T-cell (primary cell): Measurements from ENCODE around the gene COMMD9. TPM values are rescaled to one million over a fixed set of nuclear protein-coding genes. Genes with fewer than 3 reads are reported as not detected.

Experiments used
- ATAC-seq, 4 experiments: fragments of 200-7000 bp in 3 of 4; fragments of 150-1000 bp in 1 of 4; cut with Tn5 transposase; replicated peaks in 1 of 4; 1 replicate in 3 of 4; 2 replicates in 1 of 4; pipeline ENCODE4 v1.10.0; 2021; ENCODE audit warnings: moderate library complexity in 3 of 4, mild to moderate bottlenecking in 2 of 4, moderate number of reproducible peaks in 1 of 4
- CTCF ChIA-PET, 2 donors: fragments of 300-600 bp; sonication (Branson Sonifier 250); formaldehyde crosslinking; loops; one replicate each; lab custom pipeline; 2022; ENCODE audit warnings: antibody characterized with exemption in 2 of 2; lab: Charles Lee
- POLR2A ChIA-PET, 2 donors: fragments of 300-600 bp; sonication (Branson Sonifier 250); formaldehyde crosslinking; loops; one replicate each; lab custom pipeline; 2022; ENCODE audit warnings: antibody characterized with exemption in 2 of 2; lab: Charles Lee
- DNase-seq, 35 experiments: peaks; one replicate each; pipeline versions ENCODE4 v3.0.0 to v3.0.0-alpha.2; 2013 to 2023
- H3K27ac ChIP-seq: one replicate; pipeline ENCODE4 v1.5.1; 2013; ENCODE audit warnings: low read length
- H3K27me3 ChIP-seq, 2 experiments: replicated peaks in 1 of 2; 1 replicate in 1 of 2; 2 replicates in 1 of 2; pipeline versions ENCODE4 v1.6.1 to v1.7.0; 2013; ENCODE audit warnings: low read length in 1 of 2, mixed read lengths in 1 of 2; ENCODE audit not compliant: control insufficient read depth in 2 of 2, insufficient read depth in 2 of 2; ENCODE audit errors: extremely low read depth in 1 of 2
- H3K36me3 ChIP-seq, 2 donors: 1 replicate in 1 of 2; 2 replicates in 1 of 2; pipeline versions ENCODE4 v1.6.1 to v1.7.0; 2013; ENCODE audit warnings: low read length in 1 of 2; ENCODE audit not compliant: control insufficient read depth in 2 of 2, insufficient read depth in 1 of 2; ENCODE audit errors: extremely low read depth in 1 of 2
- H3K4me1 ChIP-seq, 2 experiments: 1 replicate in 1 of 2; 2 replicates in 1 of 2; pipeline versions ENCODE4 v1.6.1 to v1.7.0; 2013; ENCODE audit warnings: low read length in 2 of 2, mixed read lengths in 1 of 2; ENCODE audit not compliant: insufficient read depth in 2 of 2, control insufficient read depth in 1 of 2; ENCODE audit errors: extremely low read depth in 1 of 2
- H3K4me3 ChIP-seq, 2 donors: 1 replicate in 1 of 2; 2 replicates in 1 of 2; pipeline versions ENCODE4 v1.5.1 to v1.7.0; 2013; ENCODE audit warnings: mild to moderate bottlenecking in 2 of 2, low read length in 1 of 2, moderate library complexity in 1 of 2; ENCODE audit not compliant: control insufficient read depth in 1 of 2; ENCODE audit errors: extremely low read depth in 1 of 2
- H3K9me3 ChIP-seq: 2 replicates; pipeline ENCODE4 v1.7.0; 2013
- H3K27ac Mint-ChIP-seq, 2 donors: one replicate each; pipeline ENCODE4 v1.8.0; 2020 to 2021; ENCODE audit warnings: mild to moderate bottlenecking in 2 of 2, mixed read lengths in 2 of 2
- H3K27me3 Mint-ChIP-seq, 2 donors: one replicate each; pipeline ENCODE4 v1.8.0; 2021 to 2022; ENCODE audit warnings: mixed read lengths in 2 of 2
- H3K36me3 Mint-ChIP-seq: one replicate; pipeline ENCODE4 v1.8.0; 2021; ENCODE audit warnings: mixed read lengths
- H3K4me1 Mint-ChIP-seq, 3 donors: one replicate each; pipeline ENCODE4 v1.8.0; 2020 to 2022; ENCODE audit warnings: mixed read lengths in 3 of 3, mild to moderate bottlenecking in 1 of 3
- H3K4me3 Mint-ChIP-seq, 3 donors: one replicate each; pipeline ENCODE4 v1.8.0; 2020 to 2022; ENCODE audit warnings: mild to moderate bottlenecking in 3 of 3, mixed read lengths in 3 of 3, moderate library complexity in 3 of 3
- H3K9me3 Mint-ChIP-seq, 3 donors: one replicate each; pipeline ENCODE4 v1.8.0; 2020 to 2022; ENCODE audit warnings: mixed read lengths in 3 of 3
- WGBS: methylation state at CpG from one replicate; pipeline ENCODE4 v1.1.5; 2013; ENCODE audit warnings: missing lambda C conversion rate; ENCODE audit not compliant: insufficient coverage; 5-methylcytosine and 5-hydroxymethylcytosine counted together
- total RNA-seq, 35 experiments: library from RNA in 6 of 35; stranded (reverse) in 6 of 35; fragments of 120-200 nt in 1 of 35; gene quantifications; one replicate each; pipeline versions ENCODE4 v1.2.1 to v1.2.4 and lab custom pipeline; 2013 to 2026

Gene COMMD9
- total RNA-seq (10 to 100 TPM; 37.8 to 48.0 (median 40.3) TPM), total RNA-seq (lab: John Stamatoyannopoulos, UW) (8.5 to 42.0 (median 27.3) reads per million in 29 experiments)
- total RNA-seq (2013) = 55.5 TPM

GRCh38 chr11:36289226-36289852 is at the start of gene COMMD9:
COMMD9 (minus strand) TSS chr11:36289424; CDS start chr11:36289412, 12 bp downstream.
- CTCF ChIA-PET = interaction anchor here (0.5 to 7.6 kb wide), 9 partner anchors 64 to 222 kb away, joined by 3 to 91 read pairs (median 4); no protein-coding TSS in a partner anchor

GRCh38 chr11:36333897-36334296 is 44.7 kb upstream of the COMMD9 start:
- H3K27ac ChIP-seq = no peak overlapping the region
- CTCF ChIA-PET = no interaction called here
- no peak overlapping the region for H3K4me3 ChIP-seq
- no CpG with 5 or more reads among the region's 2 CpGs for WGBS
- Mint-ChIP-seq H3K27ac (no peak overlapping the region), H3K27me3 (peaks cover 0 to 10% of the 10 kb centered on the region in 2 donors), H3K4me3 (no peak overlapping the region), H3K9me3 (peaks cover 0 to 2% (median 0%) of the 10 kb centered on the region in 3 donors), H3K4me1 (no peaks in the 10 kb centered on the region), H3K36me3 (no peaks in the 10 kb centered on the region)
- POLR2A ChIA-PET = no interaction called here
- DNase-seq = no peak
- no peak for ATAC-seq
- H3K9me3 ChIP-seq = no peaks in the 10 kb centered on the region
- H3K4me1 ChIP-seq = no peaks in the 10 kb centered on the region
- H3K27me3 ChIP-seq = peaks cover 0 to 3% of the 10 kb centered on the region in 2 experiments
- H3K36me3 ChIP-seq = no peaks in the 10 kb centered on the region

More at GRCh38 chr11:36289226-36289852, at the start of gene COMMD9:
- Mint-ChIP-seq H3K27ac (peak within 1 kb of the TSS; percentile 88 to 93), H3K4me3 (peak within 1 kb of the TSS; percentile 84 to 94 (median 94)), H3K36me3 (peaks cover 3% of the 10 kb centered on the region), H3K27me3 (no peaks in the 10 kb centered on the region), H3K4me1 (peaks cover 43 to 56% (median 49%) of the 10 kb centered on the region in 3 donors), H3K9me3 (no peaks in the 10 kb centered on the region)
- POLR2A ChIA-PET = interaction anchor here (0.6 to 1.0 kb wide), 2 partner anchors 11 to 47 kb away, joined by 3 to 8 read pairs; no protein-coding TSS in a partner anchor
- DNase-seq (peak; percentile 84 to 97 (median 92)), ATAC-seq (peak; percentile 98 to 99 (median 98))
- 0% methylated on average over 23 of the region's 31 CpGs for WGBS
- Histone ChIP-seq H3K9me3 (no peaks in the 10 kb centered on the region), H3K27ac (peak within 1 kb of the TSS; percentile 15), H3K4me3 (peak within 1 kb of the TSS; percentile 67 to 93), H3K27me3 (no peaks in the 10 kb centered on the region), H3K36me3 (no peaks in the 10 kb centered on the region), H3K4me1 (peaks cover 5 to 13% of the 10 kb centered on the region in 2 experiments)

GRCh38 chr11:36333468-36333867 is 44.2 kb upstream of the COMMD9 start:
- Mint-ChIP-seq H3K9me3 (peaks cover 0 to 2% (median 0%) of the 10 kb centered on the region in 3 donors), H3K36me3 (no peaks in the 10 kb centered on the region), H3K4me3 (no peak overlapping the region), H3K27me3 (peaks cover 0 to 10% of the 10 kb centered on the region in 2 donors), H3K4me1 (no peaks in the 10 kb centered on the region), H3K27ac (no peak overlapping the region)
- H3K27ac ChIP-seq = no peak overlapping the region
- ATAC-seq = no peak
- ChIA-PET CTCF (no interaction called here), POLR2A (no interaction called here)
- H3K4me1 ChIP-seq = no peaks in the 10 kb centered on the region
- no peaks in the 10 kb centered on the region for H3K36me3 ChIP-seq
- no peaks in the 10 kb centered on the region for H3K9me3 ChIP-seq
- 71% methylated on average over 1 of the region's 1 CpG for WGBS
- no peak overlapping the region for H3K4me3 ChIP-seq
- DNase-seq = no peak
- peaks cover 0 to 3% of the 10 kb centered on the region in 2 experiments for H3K27me3 ChIP-seq

- Histone ChIP-seq H3K27ac (no peak overlapping the region), H3K36me3 (no peaks in the 10 kb centered on the region), H3K27me3 (no peaks in the 10 kb centered on the region), H3K4me1 (no peaks in the 10 kb centered on the region), H3K9me3 (no peaks in the 10 kb centered on the region), H3K4me3 (no peak overlapping the region)
- no CpG with 5 or more reads among the region's 2 CpGs for WGBS
- Mint-ChIP-seq H3K9me3 (peaks cover 0 to 2% (median 0%) of the 10 kb centered on the region in 3 donors), H3K27me3 (peaks cover 0 to 4% of the 10 kb centered on the region in 2 donors), H3K27ac (no peak overlapping the region), H3K4me3 (no peak overlapping the region), H3K4me1 (peaks cover 0 to 2% (median 0%) of the 10 kb centered on the region in 3 donors), H3K36me3 (no peaks in the 10 kb centered on the region)
- ATAC-seq = no peak
- no peak for DNase-seq
- CTCF ChIA-PET = no interaction called here
- POLR2A ChIA-PET = no interaction called here
These were observed 41.2 kb upstream of the COMMD9 start for GRCh38 chr11:36330411-36330810.

GRCh38 chr11:36328966-36329673 is 39.9 kb upstream of the COMMD9 start:
- no CpG with 5 or more reads among the region's 2 CpGs for WGBS
- Histone ChIP-seq H3K36me3 (no peaks in the 10 kb centered on the region), H3K4me3 (no peak overlapping the region), H3K9me3 (no peaks in the 10 kb centered on the region), H3K27ac (no peak overlapping the region), H3K4me1 (no peaks in the 10 kb centered on the region), H3K27me3 (no peaks in the 10 kb centered on the region)
- no peaks in the 10 kb centered on the region for H3K36me3 Mint-ChIP-seq
- no peak overlapping the region for H3K4me3 Mint-ChIP-seq
- ATAC-seq = no peak
- POLR2A ChIA-PET = no interaction called here
- CTCF ChIA-PET = no interaction called here
- peaks cover 0 to 4% of the 10 kb centered on the region in 2 donors for H3K27me3 Mint-ChIP-seq
- H3K27ac Mint-ChIP-seq = no peak overlapping the region
- no peaks in the 10 kb centered on the region for H3K9me3 Mint-ChIP-seq
- DNase-seq = no peak
- H3K4me1 Mint-ChIP-seq = peaks cover 0 to 3% (median 0%) of the 10 kb centered on the region in 3 donors

GRCh38 chr11:36326524-36327419 is 37.5 kb upstream of the COMMD9 start:
- WGBS = 45% methylated on average over 3 of the region's 3 CpGs

More at GRCh38 chr11:36326524-36327419, 37.5 kb upstream of the COMMD9 start:
- no peaks in the 10 kb centered on the region for H3K27me3 ChIP-seq
- H3K27ac Mint-ChIP-seq = no peak overlapping the region
- no peaks in the 10 kb centered on the region for H3K9me3 ChIP-seq
- H3K4me3 Mint-ChIP-seq = no peak overlapping the region
- H3K4me1 Mint-ChIP-seq = peaks cover 0 to 3% (median 0%) of the 10 kb centered on the region in 3 donors
- H3K4me3 ChIP-seq = no peak overlapping the region
- H3K36me3 Mint-ChIP-seq = no peaks in the 10 kb centered on the region
- no peak for ATAC-seq
- H3K9me3 Mint-ChIP-seq = no peaks in the 10 kb centered on the region
- H3K27ac ChIP-seq = no peak overlapping the region
- DNase-seq = no peak
- H3K36me3 ChIP-seq = no peaks in the 10 kb centered on the region
- H3K27me3 Mint-ChIP-seq = no peaks in the 10 kb centered on the region
- CTCF ChIA-PET = no interaction called here
- POLR2A ChIA-PET = no interaction called here
- no peaks in the 10 kb centered on the region for H3K4me1 ChIP-seq
